ENCODE data around the gene ROBO2. TPM values are rescaled to one million over a fixed set of nuclear protein-coding genes. Genes with fewer than 3 reads are reported as not detected.

ROBO2 gene
- total and polyA plus RNA-seq, 10 of the 15 experiments (the other 5 are each of a cell fraction or from before 2014, with no cell fraction given): 0.22 to 2.5 (median 0.81) TPM

DNA sequence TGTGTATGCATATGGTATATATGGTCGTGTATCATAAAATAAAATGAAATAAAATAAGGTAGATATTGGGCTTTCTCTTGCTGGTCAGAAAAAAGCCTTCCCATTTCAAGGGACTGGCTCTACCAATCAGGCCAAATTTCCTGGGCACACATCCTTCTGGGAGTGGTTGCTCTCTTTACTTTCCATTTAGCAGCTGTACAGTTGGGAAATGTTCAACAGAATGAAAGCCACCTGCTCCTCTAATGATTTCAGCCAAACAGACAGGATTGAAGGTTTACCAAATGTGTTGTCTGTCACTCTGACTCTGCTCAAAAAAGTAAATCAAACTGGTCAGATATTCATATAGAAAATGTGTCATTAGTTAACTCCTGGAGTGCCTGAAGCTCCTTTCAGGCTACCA, 380.4 kb downstream of the ROBO2 start:
- no peak overlapping the region for H3K4me3 ChIP-seq
- H2AFZ ChIP-seq (ENCODE audit: control insufficient read depth, low read depth, low read length): no peak overlapping the region
- intact Hi-C loops (cut with micrococcal nuclease; ENCODE audit: unreplicated experiment) (no loop called here), in situ Hi-C loops (cut with MboI) (no loop called here)
- CTCF ChIA-PET: no interaction called here
- POLR2A ChIA-PET: no interaction called here
- 0% methylated on average over 1 of the region's 1 CpG for WGBS (ENCODE audit: insufficient coverage, insufficient replicate concordance, low lambda C conversion rate, missing lambda C conversion rate)
- RAD21 ChIA-PET (ENCODE audit: unreplicated experiment): no interaction called here
- H3K27me3 ChIP-seq (replicated peaks in 1 of 2; ENCODE audit: control insufficient read depth in 2 of 2, insufficient read depth in 2 of 2, low read length in 1 of 2): no peaks in the 10 kb centered on the region
- ATAC-seq (no peak), FAIRE-seq (no peak), DNase-seq (ENCODE audit: low read depth, low spot score) (no peak)
- H3K4me1 ChIP-seq (ENCODE audit: control insufficient read depth, insufficient read depth, low read length): no peaks in the 10 kb centered on the region
- no peak overlapping the region for H3K4me2 ChIP-seq (ENCODE audit: control insufficient read depth, insufficient read depth)
- TF ChIP-seq, protein P1, sequence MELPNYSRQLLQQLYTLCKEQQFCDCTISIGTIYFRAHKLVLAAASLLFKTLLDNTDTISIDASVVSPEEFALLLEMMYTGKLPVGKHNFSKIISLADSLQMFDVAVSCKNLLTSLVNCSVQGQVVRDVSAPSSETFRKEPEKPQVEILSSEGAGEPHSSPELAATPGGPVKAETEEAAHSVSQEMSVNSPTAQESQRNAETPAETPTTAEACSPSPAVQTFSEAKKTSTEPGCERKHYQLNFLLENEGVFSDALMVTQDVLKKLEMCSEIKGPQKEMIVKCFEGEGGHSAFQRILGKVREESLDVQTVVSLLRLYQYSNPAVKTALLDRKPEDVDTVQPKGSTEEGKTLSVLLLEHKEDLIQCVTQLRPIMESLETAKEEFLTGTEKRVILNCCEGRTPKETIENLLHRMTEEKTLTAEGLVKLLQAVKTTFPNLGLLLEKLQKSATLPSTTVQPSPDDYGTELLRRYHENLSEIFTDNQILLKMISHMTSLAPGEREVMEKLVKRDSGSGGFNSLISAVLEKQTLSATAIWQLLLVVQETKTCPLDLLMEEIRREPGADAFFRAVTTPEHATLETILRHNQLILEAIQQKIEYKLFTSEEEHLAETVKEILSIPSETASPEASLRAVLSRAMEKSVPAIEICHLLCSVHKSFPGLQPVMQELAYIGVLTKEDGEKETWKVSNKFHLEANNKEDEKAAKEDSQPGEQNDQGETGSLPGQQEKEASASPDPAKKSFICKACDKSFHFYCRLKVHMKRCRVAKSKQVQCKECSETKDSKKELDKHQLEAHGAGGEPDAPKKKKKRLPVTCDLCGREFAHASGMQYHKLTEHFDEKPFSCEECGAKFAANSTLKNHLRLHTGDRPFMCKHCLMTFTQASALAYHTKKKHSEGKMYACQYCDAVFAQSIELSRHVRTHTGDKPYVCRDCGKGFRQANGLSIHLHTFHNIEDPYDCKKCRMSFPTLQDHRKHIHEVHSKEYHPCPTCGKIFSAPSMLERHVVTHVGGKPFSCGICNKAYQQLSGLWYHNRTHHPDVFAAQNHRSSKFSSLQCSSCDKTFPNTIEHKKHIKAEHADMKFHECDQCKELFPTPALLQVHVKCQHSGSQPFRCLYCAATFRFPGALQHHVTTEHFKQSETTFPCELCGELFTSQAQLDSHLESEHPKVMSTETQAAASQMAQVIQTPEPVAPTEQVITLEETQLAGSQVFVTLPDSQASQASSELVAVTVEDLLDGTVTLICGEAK (IDR thresholded peaks at IDR 0.05; ENCODE audit: borderline replicate concordance): no peak
- TF ChIP-seq RCOR1 (conservative IDR thresholded peaks at IDR 0.05; ENCODE audit: low read depth, low read length): no peak
- TF ChIP-seq, protein P2, sequence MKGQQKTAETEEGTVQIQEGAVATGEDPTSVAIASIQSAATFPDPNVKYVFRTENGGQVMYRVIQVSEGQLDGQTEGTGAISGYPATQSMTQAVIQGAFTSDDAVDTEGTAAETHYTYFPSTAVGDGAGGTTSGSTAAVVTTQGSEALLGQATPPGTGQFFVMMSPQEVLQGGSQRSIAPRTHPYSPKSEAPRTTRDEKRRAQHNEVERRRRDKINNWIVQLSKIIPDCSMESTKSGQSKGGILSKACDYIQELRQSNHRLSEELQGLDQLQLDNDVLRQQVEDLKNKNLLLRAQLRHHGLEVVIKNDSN (IDR thresholded peaks at IDR 0.05; ENCODE audit: borderline replicate concordance, extremely low read length, insufficient read depth, low read depth, low read length): no peak
- TF ChIP-seq SPI1 (IDR thresholded peaks at IDR 0.05; ENCODE audit: borderline replicate concordance, insufficient read depth, low read depth, low read length): no peak
- no peak for TF ChIP-seq YY1 (IDR thresholded peaks at IDR 0.05; ENCODE audit: low read depth, low read length)
- no peak for TF ChIP-seq KAT2A (conservative IDR thresholded peaks at IDR 0.05; ENCODE audit: control insufficient read depth, low read depth, low read length)
- no peak for TF ChIP-seq EZH2 (IDR thresholded peaks at IDR 0.05; ENCODE audit: borderline replicate concordance, control insufficient read depth, low read depth, low read length)
- no peak for TF ChIP-seq TCF3 (IDR thresholded peaks at IDR 0.05; ENCODE audit: borderline replicate concordance, insufficient read depth, low read depth, low read length)
- TF ChIP-seq RUNX3 (IDR thresholded peaks at IDR 0.05; ENCODE audit: low read length): no peak
- TF ChIP-seq, protein P3, sequence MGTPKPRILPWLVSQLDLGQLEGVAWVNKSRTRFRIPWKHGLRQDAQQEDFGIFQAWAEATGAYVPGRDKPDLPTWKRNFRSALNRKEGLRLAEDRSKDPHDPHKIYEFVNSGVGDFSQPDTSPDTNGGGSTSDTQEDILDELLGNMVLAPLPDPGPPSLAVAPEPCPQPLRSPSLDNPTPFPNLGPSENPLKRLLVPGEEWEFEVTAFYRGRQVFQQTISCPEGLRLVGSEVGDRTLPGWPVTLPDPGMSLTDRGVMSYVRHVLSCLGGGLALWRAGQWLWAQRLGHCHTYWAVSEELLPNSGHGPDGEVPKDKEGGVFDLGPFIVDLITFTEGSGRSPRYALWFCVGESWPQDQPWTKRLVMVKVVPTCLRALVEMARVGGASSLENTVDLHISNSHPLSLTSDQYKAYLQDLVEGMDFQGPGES (IDR thresholded peaks at IDR 0.05): no peak
- TF ChIP-seq SREBF2 (IDR thresholded peaks at IDR 0.05; ENCODE audit: low read length): no peak
- TF ChIP-seq KLF5 (IDR thresholded peaks at IDR 0.05; ENCODE audit: partially characterized antibody): no peak
- no peak overlapping the region for H3K9ac ChIP-seq (ENCODE audit: control insufficient read depth, insufficient read depth, low read length)
- no peaks in the 10 kb centered on the region for H4K20me1 ChIP-seq (ENCODE audit: control insufficient read depth, insufficient read depth)
- no peaks in the 10 kb centered on the region; the same call in 2 of the 3 replicates for H3K9me3 ChIP-seq (replicated peaks; ENCODE audit: control insufficient read depth, insufficient read depth, low read length)
- no TSS peak for BruUV-seq (replicated peaks)
- H3K36me3 ChIP-seq (ENCODE audit: control insufficient read depth in 2 of 2, insufficient read depth in 2 of 2, low read length in 1 of 2): no peaks in the 10 kb centered on the region
- H3K27ac ChIP-seq (ENCODE audit: control insufficient read depth, insufficient read depth): no peak overlapping the region
- SMC1A ChIA-PET (ENCODE audit: uncharacterized antibody, unreplicated experiment): no interaction called here
- no peaks in the 10 kb centered on the region for H3K79me2 ChIP-seq (ENCODE audit: control insufficient read depth, insufficient read depth, low read length)

Measured in GM12878 (cell line).